ENCODE measurements around the gene VAT1. TPM values are rescaled to one million over a fixed set of nuclear protein-coding genes. Genes with fewer than 3 reads are reported as not detected.

The VAT1 gene
- total RNA-seq, 2 donors from 2014 or later = 33.2 to 61.5 TPM

DNA sequence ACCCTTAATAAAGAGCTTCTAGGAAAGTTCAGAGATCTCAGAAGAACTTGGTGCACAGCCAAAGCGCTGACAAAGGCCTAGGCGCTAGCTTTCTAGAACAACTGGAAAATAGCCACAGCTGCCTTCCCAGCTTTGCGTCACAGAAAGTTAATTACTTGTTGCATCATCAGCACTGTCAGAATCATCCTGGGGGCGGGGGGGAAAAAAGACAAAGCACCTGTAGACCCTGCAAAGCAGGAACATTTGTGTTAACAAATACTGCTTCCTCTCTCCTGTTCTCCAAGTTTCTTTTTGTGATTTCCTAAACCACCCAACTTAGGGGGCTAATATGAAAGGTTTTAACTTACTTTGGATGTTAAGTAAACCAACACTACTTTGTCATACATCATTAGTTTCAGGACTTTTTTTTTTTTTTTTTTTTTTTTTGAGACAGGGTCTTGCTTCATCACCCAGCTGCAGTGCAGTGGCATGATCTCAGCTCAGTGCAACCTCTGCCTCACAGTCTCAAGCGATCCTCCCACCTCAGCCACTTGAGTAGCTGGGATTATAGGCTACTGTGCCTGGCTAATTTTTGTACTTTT lies 53.1 kb downstream of the VAT1 start:
- no peaks in the 10 kb centered on the region for H3K4me1 ChIP-seq
- H3K4me3 ChIP-seq = no peak overlapping the region
- no peak overlapping the region for H3K27ac ChIP-seq
- H3K9ac ChIP-seq (ENCODE audit: low read depth in 2 of 2, low read length in 2 of 2) = no peak overlapping the region
- H3K9me3 ChIP-seq = no peaks in the 10 kb centered on the region
- no peaks in the 10 kb centered on the region for H3K36me3 ChIP-seq
- TF ChIP-seq, protein P1, sequence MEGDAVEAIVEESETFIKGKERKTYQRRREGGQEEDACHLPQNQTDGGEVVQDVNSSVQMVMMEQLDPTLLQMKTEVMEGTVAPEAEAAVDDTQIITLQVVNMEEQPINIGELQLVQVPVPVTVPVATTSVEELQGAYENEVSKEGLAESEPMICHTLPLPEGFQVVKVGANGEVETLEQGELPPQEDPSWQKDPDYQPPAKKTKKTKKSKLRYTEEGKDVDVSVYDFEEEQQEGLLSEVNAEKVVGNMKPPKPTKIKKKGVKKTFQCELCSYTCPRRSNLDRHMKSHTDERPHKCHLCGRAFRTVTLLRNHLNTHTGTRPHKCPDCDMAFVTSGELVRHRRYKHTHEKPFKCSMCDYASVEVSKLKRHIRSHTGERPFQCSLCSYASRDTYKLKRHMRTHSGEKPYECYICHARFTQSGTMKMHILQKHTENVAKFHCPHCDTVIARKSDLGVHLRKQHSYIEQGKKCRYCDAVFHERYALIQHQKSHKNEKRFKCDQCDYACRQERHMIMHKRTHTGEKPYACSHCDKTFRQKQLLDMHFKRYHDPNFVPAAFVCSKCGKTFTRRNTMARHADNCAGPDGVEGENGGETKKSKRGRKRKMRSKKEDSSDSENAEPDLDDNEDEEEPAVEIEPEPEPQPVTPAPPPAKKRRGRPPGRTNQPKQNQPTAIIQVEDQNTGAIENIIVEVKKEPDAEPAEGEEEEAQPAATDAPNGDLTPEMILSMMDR (IDR thresholded peaks at IDR 0.05) = no peak
- DNase-seq = no peak
- no peaks in the 10 kb centered on the region for H3K27me3 ChIP-seq
- intact Hi-C loops (cut with DNase I) = no loop called here

DNA sequence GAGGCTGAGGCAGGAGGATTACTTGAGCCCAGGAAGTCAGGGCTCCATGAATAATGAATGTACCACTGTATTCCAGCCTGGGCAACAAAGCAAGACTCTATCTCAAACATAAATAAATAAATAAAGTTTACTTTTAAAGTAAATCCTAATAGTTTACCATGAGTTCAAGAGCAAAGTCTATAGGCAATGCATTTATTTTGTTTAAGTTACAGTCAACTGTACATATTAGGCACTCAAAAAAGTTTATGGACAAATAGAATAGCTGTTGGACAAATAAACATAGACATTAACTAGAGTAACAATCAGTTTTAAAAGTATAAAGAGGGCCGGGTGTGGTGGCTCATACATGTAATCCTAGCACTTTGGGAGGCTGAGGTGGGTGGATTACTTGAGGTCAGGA lies 54.3 kb downstream of the VAT1 start:
- intact Hi-C loops (cut with DNase I) = no loop called here
- TF ChIP-seq, protein P1 (IDR thresholded peaks at IDR 0.05) = no peak
- no peak for DNase-seq
- H3K4me3 ChIP-seq = no peak overlapping the region
- no peaks in the 10 kb centered on the region for H3K27me3 ChIP-seq
- H3K36me3 ChIP-seq = no peaks in the 10 kb centered on the region
- no peak overlapping the region for H3K27ac ChIP-seq
- H3K9ac ChIP-seq (ENCODE audit: low read depth in 2 of 2, low read length in 2 of 2) = no peak overlapping the region
- no peaks in the 10 kb centered on the region for H3K4me1 ChIP-seq
- no peaks in the 10 kb centered on the region for H3K9me3 ChIP-seq

Other genes with a start within 250 kb of the VAT1 start
- 100 to 1,000 TPM in 1 of 2 donors, 10 to 100 TPM in 1; 86.9 to 105 TPM for gene VPS25, start 248.9 kb downstream of the VAT1 start, total RNA-seq
- 10 to 100 TPM; 32.6 to 54.6 TPM for gene WNK4, start 241.8 kb downstream of the VAT1 start, total RNA-seq
- 100 to 1,000 TPM; 167 to 219 TPM for gene COA3, start 223.7 kb downstream of the VAT1 start, total RNA-seq
- under 1 TPM in 1 of 2 donors, not detected in 1; 0.61 TPM for gene CNTD1, start 223.5 kb downstream of the VAT1 start, total RNA-seq
- gene BECN1, start 198.1 kb downstream of the VAT1 start, total RNA-seq = 100 to 1,000 TPM; 118 to 145 TPM
- gene PSME3, start 189.0 kb downstream of the VAT1 start, total RNA-seq = 100 to 1,000 TPM in 1 of 2 donors, 10 to 100 TPM in 1; 86.4 to 163 TPM
- gene AOC2, start 177.8 kb downstream of the VAT1 start, total RNA-seq = 1 to 10 TPM in 1 of 2 donors, under 1 TPM in 1; 0.32 to 1.1 TPM
- gene AOC3, start 171.2 kb downstream of the VAT1 start, total RNA-seq = 10 to 100 TPM in 1 of 2 donors, 1 to 10 TPM in 1; 5.3 to 28.3 TPM
- gene G6PC1, start 121.6 kb downstream of the VAT1 start, total RNA-seq = under 1 TPM in 1 of 2 donors, not detected in 1; 0.40 TPM
- gene AARSD1, start 57.9 kb downstream of the VAT1 start, total RNA-seq = 10 to 100 TPM; 19.8 to 34.3 TPM
- 1 to 10 TPM; 1.5 to 2.4 TPM for gene PTGES3L, start 42.3 kb downstream of the VAT1 start, total RNA-seq
- gene RUNDC1, start 41.8 kb downstream of the VAT1 start, total RNA-seq = 10 to 100 TPM; 18.7 to 22.3 TPM
- 100 to 1,000 TPM; 707 to 851 TPM for gene RPL27, start 24.0 kb downstream of the VAT1 start, total RNA-seq
- 10 to 100 TPM; 25.9 to 27.9 TPM for gene IFI35, start 15.6 kb downstream of the VAT1 start, total RNA-seq
- under 1 TPM; 0.30 to 0.56 TPM for gene RND2, start 2.8 kb upstream of the VAT1 start, total RNA-seq
- 10 to 100 TPM in 1 of 2 donors, 1 to 10 TPM in 1; 9.5 to 44.1 TPM for gene BRCA1, start 103.0 kb upstream of the VAT1 start, total RNA-seq
- 100 to 1,000 TPM in 1 of 2 donors, 10 to 100 TPM in 1; 92.8 to 159 TPM for gene NBR1, start 148.8 kb upstream of the VAT1 start, total RNA-seq
- 10 to 100 TPM in 1 of 2 donors, 1 to 10 TPM in 1; 4.8 to 10.2 TPM for gene TMEM106A, start 189.5 kb upstream of the VAT1 start, total RNA-seq
- not detected for gene CCDC200, start 206.2 kb upstream of the VAT1 start, total RNA-seq
- gene RNU2-1, start 211.6 kb upstream of the VAT1 start, total RNA-seq = 1,000 to 10,000 TPM; 2,735 to 6,693 TPM

Measured in colonic mucosa (tissue), 4 donors.